HEK293T (cell line): ENCODE results near the gene BMP7.

Experiments
- ARNT ChIP-seq: fragments of 450-650 bp; IDR thresholded peaks from 2 replicates; pipeline ENCODE4 v1.6.1; 2017; ENCODE audit warnings: mild to moderate bottlenecking
- BHLHE40 ChIP-seq: fragments of 450-650 bp; IDR thresholded peaks from 2 replicates; pipeline ENCODE4 v1.6.1; 2016; ENCODE audit warnings: mild to moderate bottlenecking, moderate library complexity, borderline replicate concordance
- CTBP1 ChIP-seq: fragments of 450-650 bp; IDR thresholded peaks from 2 replicates; pipeline ENCODE4 v1.6.1; 2016; ENCODE audit warnings: borderline replicate concordance
- ELF4 ChIP-seq: fragments of 450-650 bp; IDR thresholded peaks from 2 replicates; pipeline ENCODE4 v1.6.1; 2017; ENCODE audit warnings: antibody characterized with exemption
- FOXA1 ChIP-seq: fragments of 450-650 bp; IDR thresholded peaks from 2 replicates; pipeline ENCODE4 v1.6.1; 2016; ENCODE audit warnings: mild to moderate bottlenecking
- FOXM1 ChIP-seq: fragments of 450-650 bp; IDR thresholded peaks from 2 replicates; pipeline ENCODE4 v1.6.1; 2017; ENCODE audit warnings: mild to moderate bottlenecking, borderline replicate concordance
- LEF1 ChIP-seq: fragments of 450-650 bp; IDR thresholded peaks from 2 replicates; pipeline ENCODE4 v1.6.1; 2017; ENCODE audit warnings: mild to moderate bottlenecking, borderline replicate concordance
- PKNOX1 ChIP-seq: fragments of 450-650 bp; IDR thresholded peaks from 2 replicates; pipeline ENCODE4 v1.6.1; 2016
- SP1 ChIP-seq: fragments of 450-650 bp; IDR thresholded peaks from 2 replicates; pipeline ENCODE4 v1.6.1; 2017
- SUZ12 ChIP-seq: fragments of 450-650 bp; IDR thresholded peaks from 2 replicates; pipeline ENCODE4 v1.6.1; 2016; ENCODE audit warnings: mild to moderate bottlenecking
- TARDBP ChIP-seq: fragments of 450-650 bp; IDR thresholded peaks from 2 replicates; pipeline ENCODE4 v1.6.1; 2016
- ZNF384 ChIP-seq: fragments of 450-650 bp; IDR thresholded peaks from 2 replicates; pipeline ENCODE4 v1.6.1; 2016

DNA sequence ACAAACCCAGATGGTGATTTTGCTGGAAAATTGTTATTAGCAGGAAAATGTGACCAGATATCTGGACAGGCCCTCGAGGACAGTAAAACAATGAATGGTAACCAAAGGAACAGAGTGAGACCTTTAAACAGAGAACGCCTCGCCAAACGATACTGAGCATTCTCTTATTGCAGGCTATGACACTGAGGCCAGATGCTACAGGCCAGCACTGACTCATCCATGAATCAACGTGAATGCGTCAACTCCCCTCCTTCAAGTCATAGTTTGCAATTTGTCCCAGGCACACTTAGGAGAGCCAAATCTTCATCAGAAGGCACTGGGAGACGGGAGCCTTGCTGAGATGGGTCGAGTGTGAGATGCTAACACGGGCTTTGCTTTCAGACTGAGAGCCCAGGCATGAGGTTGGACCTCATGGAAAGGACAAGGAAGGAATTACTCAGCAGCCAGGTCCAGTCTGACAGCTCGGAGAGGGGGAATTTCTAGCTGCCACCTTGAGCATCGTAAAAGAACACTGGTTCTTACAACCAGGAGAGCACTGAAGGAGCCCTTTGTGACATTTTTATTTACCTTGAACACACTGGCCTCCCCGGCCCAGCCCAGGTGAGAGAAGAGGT, 60.7 kb downstream of the BMP7 start:
- TF ChIP-seq FOXM1 (no peak), SP1 (no peak), CTBP1 (no peak), FOXA1 (no peak), BHLHE40 (no peak), ELF4 (no peak), TARDBP (no peak), ZNF384 (no peak), SUZ12 (no peak), ARNT (no peak), LEF1 (no peak), PKNOX1 (no peak)
